Measurements from ENCODE around the gene CLSTN1. TPM values are rescaled to one million over a fixed set of nuclear protein-coding genes. Genes with fewer than 3 reads are reported as not detected.

The CLSTN1 gene
- polyA plus RNA-seq, 1 of the 3 experiments (the other 2 are of a cell fraction), result 59.6 TPM

DNA sequence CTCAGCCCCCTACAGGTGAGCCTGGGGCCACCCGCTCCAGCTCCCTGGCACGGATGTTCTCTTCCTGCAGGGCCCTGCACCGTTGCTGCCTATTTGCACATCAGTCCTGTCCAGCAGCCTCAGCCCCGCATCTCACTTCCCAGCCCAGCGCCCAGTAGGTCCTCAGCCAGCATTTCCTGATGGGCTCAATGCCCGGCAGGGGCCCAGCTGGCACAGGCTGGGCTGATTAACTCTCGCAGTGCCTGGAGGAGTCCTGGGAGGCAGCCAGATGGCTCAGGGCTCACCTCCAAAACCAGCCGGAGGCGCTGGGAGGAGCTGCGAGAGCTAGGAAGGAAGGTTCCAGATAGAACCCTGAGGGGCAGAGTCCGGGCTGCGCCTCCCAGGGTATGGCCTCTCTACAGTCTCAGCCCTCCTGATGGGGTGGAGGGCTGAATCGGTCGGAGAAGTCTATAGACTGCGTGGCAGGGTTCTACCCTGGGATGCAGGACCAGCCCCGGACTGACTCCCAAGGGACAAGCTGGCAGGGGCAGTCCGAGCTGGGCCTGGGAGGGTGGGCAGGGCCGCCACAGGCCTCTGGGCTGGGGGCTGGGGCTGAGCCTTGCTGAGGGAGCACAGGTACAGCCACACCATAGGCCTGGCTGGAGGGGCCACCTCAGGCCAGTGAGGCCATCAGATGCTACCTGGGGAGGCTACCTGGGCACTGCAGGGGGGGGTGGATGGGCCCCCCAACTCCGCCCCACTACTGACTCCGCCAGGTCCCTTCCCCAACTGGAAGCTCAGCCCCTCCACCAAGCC is 19.2 kb upstream of the CLSTN1 start:
- H3K36me3 ChIP-seq (replicated peaks in 1 of 2; ENCODE audit: control insufficient read depth in 1 of 2, insufficient read depth in 2 of 2, low read length in 1 of 2), result no peaks in the 10 kb centered on the region
- no peak overlapping the region for H3K4me3 ChIP-seq (ENCODE audit: low read depth in 2 of 2, low read length in 1 of 2)
- no peaks in the 10 kb centered on the region for H3K9me3 ChIP-seq
- no peaks in the 10 kb centered on the region for H3K79me2 ChIP-seq (ENCODE audit: insufficient read depth)
- H2AFZ ChIP-seq (ENCODE audit: low read depth), result no peak overlapping the region
- H3K9ac ChIP-seq, result no peak overlapping the region
- H3K27ac ChIP-seq (ENCODE audit: low read depth in 2 of 2, low read length in 1 of 2), result no peak overlapping the region; a peak in 1 of 4 replicates
- CTCF ChIA-PET, result interaction anchor here (1.3 to 1.4 kb wide), 3 partner anchors 24 to 58 kb away, joined by 4 to 6 read pairs (median 4); no protein-coding TSS in a partner anchor
- H3K4me1 ChIP-seq (ENCODE audit: control insufficient read depth in 1 of 2, insufficient read depth in 2 of 2, low read depth in 1 of 2, low read length in 1 of 2), result peaks cover 0 to 13% of the 10 kb centered on the region in 2 experiments; a peak in 1 of 4 replicates
- peak; percentile 21 for DNase-seq
- no peak overlapping the region for H3K4me2 ChIP-seq
- TF ChIP-seq EP300 (IDR thresholded peaks at IDR 0.05; ENCODE audit: borderline replicate concordance in 1 of 2, low read depth in 1 of 2, low read length in 1 of 2), result no peak
- TF ChIP-seq RAD21 (IDR thresholded peaks at IDR 0.05; ENCODE audit: low read length), result no peak
- TF ChIP-seq, protein P1, sequence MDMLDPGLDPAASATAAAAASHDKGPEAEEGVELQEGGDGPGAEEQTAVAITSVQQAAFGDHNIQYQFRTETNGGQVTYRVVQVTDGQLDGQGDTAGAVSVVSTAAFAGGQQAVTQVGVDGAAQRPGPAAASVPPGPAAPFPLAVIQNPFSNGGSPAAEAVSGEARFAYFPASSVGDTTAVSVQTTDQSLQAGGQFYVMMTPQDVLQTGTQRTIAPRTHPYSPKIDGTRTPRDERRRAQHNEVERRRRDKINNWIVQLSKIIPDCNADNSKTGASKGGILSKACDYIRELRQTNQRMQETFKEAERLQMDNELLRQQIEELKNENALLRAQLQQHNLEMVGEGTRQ (IDR thresholded peaks at IDR 0.05; ENCODE audit: borderline replicate concordance, low read depth, low read length), result no peak
- TF ChIP-seq POLR2AphosphoS5 (IDR thresholded peaks at IDR 0.05; ENCODE audit: low read depth, low read length), result no peak
- no peak for TF ChIP-seq FOXJ3 (CRISPR knock-in tag; IDR thresholded peaks at IDR 0.05)
- no peak for TF ChIP-seq TEAD4 (IDR thresholded peaks at IDR 0.05; ENCODE audit: borderline replicate concordance, insufficient read depth)
- no peak for TF ChIP-seq YY1 (IDR thresholded peaks at IDR 0.05; ENCODE audit: low read depth)
- TF ChIP-seq, protein P2, sequence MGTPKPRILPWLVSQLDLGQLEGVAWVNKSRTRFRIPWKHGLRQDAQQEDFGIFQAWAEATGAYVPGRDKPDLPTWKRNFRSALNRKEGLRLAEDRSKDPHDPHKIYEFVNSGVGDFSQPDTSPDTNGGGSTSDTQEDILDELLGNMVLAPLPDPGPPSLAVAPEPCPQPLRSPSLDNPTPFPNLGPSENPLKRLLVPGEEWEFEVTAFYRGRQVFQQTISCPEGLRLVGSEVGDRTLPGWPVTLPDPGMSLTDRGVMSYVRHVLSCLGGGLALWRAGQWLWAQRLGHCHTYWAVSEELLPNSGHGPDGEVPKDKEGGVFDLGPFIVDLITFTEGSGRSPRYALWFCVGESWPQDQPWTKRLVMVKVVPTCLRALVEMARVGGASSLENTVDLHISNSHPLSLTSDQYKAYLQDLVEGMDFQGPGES (IDR thresholded peaks at IDR 0.05; ENCODE audit: low read depth, low read length), result no peak
- TF ChIP-seq TCF12 (IDR thresholded peaks at IDR 0.05), result no peak
- TF ChIP-seq MXI1 (IDR thresholded peaks at IDR 0.05; ENCODE audit: low read depth, low read length), result no peak
- TF ChIP-seq, protein P3, sequence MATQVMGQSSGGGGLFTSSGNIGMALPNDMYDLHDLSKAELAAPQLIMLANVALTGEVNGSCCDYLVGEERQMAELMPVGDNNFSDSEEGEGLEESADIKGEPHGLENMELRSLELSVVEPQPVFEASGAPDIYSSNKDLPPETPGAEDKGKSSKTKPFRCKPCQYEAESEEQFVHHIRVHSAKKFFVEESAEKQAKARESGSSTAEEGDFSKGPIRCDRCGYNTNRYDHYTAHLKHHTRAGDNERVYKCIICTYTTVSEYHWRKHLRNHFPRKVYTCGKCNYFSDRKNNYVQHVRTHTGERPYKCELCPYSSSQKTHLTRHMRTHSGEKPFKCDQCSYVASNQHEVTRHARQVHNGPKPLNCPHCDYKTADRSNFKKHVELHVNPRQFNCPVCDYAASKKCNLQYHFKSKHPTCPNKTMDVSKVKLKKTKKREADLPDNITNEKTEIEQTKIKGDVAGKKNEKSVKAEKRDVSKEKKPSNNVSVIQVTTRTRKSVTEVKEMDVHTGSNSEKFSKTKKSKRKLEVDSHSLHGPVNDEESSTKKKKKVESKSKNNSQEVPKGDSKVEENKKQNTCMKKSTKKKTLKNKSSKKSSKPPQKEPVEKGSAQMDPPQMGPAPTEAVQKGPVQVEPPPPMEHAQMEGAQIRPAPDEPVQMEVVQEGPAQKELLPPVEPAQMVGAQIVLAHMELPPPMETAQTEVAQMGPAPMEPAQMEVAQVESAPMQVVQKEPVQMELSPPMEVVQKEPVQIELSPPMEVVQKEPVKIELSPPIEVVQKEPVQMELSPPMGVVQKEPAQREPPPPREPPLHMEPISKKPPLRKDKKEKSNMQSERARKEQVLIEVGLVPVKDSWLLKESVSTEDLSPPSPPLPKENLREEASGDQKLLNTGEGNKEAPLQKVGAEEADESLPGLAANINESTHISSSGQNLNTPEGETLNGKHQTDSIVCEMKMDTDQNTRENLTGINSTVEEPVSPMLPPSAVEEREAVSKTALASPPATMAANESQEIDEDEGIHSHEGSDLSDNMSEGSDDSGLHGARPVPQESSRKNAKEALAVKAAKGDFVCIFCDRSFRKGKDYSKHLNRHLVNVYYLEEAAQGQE (IDR thresholded peaks at IDR 0.05; ENCODE audit: low read depth, low read length), result no peak
- no peak for TF ChIP-seq ELF1 (IDR thresholded peaks at IDR 0.05)
- TF ChIP-seq GATA2 (CRISPR knock-in tag; IDR thresholded peaks at IDR 0.05), result no peak
- no peak for TF ChIP-seq GABPA (IDR thresholded peaks at IDR 0.05; ENCODE audit: low read depth)
- no peak for TF ChIP-seq RXRA (IDR thresholded peaks at IDR 0.05; ENCODE audit: borderline replicate concordance, low read depth)
- no peak for TF ChIP-seq EZH2phosphoT487 (IDR thresholded peaks at IDR 0.05; ENCODE audit: borderline replicate concordance, low read depth)
- no peak for TF ChIP-seq NFIC (IDR thresholded peaks at IDR 0.05; ENCODE audit: borderline replicate concordance)
- TF ChIP-seq NRF1 (IDR thresholded peaks at IDR 0.05; ENCODE audit: low read depth, low read length), result no peak
- H3K9me2 ChIP-seq, result no peaks in the 10 kb centered on the region
- H4K20me1 ChIP-seq (ENCODE audit: insufficient read depth), result no peaks in the 10 kb centered on the region
- H3K27me3 ChIP-seq (ENCODE audit: insufficient read depth), result no peaks in the 10 kb centered on the region
- no peaks in the 10 kb centered on the region for H3F3A ChIP-seq (replicated peaks; ENCODE audit: insufficient read depth)
- POLR2A ChIA-PET, result no interaction called here
- WGBS (ENCODE audit: low lambda C conversion rate), result 91% methylated on average over 12 of the region's 20 CpGs

Data from SK-N-SH (cell line).